Activated CD4-positive, alpha-beta T cell treated with anti-CD3 and anti-CD28 coated beads, Interleukin-2, Interleukin-6, amounts not matched to agents 100 ng/mL and 50 ng/mL, durations not matched to agents 16 hours and 8 hours (primary cell): ENCODE results near the gene MX1.

Source experiments
- DNase-seq: peaks from one replicate; pipeline ENCODE4 v3.0.0-alpha.2; 2020

MX1 gene

GRCh38 chr21:41500363-41500762 lies 74.3 kb downstream of the MX1 start:
- DNase-seq: no peak

- no peak for DNase-seq
These were observed 74.9 kb downstream of the MX1 start for GRCh38 chr21:41500931-41501381.

GRCh38 chr21:41501919-41502318 lies 75.9 kb downstream of the MX1 start:
- no peak for DNase-seq

- DNase-seq: no peak
These were observed 77.3 kb downstream of the MX1 start for GRCh38 chr21:41503331-41503730.

- no peak for DNase-seq
These were observed 78.0 kb downstream of the MX1 start for GRCh38 chr21:41504030-41504429.

- DNase-seq: no peak
These were observed 80.1 kb downstream of the MX1 start for GRCh38 chr21:41506005-41506594.

GRCh38 chr21:41506611-41507520 lies 80.8 kb downstream of the MX1 start:
- DNase-seq: no peak

- DNase-seq: no peak
These were observed 81.7 kb downstream of the MX1 start, which contains the start of gene TMPRSS2 for GRCh38 chr21:41507521-41508414. Gene TMPRSS2, minus strand, starts transcription at chr21:41508158. Its CDS starts 10,025 bp downstream, at chr21:41498133.

GRCh38 chr21:41508415-41509144 lies 82.5 kb downstream of the MX1 start:
- DNase-seq: no peak
